H4 (cell line): Measurements from ENCODE around the gene SRSF1. TPM values are rescaled to one million over a fixed set of nuclear protein-coding genes. Genes with fewer than 3 reads are reported as not detected.
"Not testable (repeated sequence)": the region's sequence is repeated elsewhere in the genome, so short reads cannot be mapped to it uniquely, and the experiment has no call there.

Source experiments
- DNase-seq: peaks from one replicate; pipeline ENCODE4 v3.0.0-alpha.2; 2015; ENCODE audit warnings: low spot score
- total RNA-seq: library from RNA; depleted of rRNA; stranded (reverse); fragments of >200 nt; shearing (Covaris generic); gene quantifications from 2 replicates; pipeline ENCODE4 v1.2.3, GENCODE V29; 2014

The SRSF1 gene
- total RNA-seq, 1 experiment from 2014 or later = 491 TPM

DNA sequence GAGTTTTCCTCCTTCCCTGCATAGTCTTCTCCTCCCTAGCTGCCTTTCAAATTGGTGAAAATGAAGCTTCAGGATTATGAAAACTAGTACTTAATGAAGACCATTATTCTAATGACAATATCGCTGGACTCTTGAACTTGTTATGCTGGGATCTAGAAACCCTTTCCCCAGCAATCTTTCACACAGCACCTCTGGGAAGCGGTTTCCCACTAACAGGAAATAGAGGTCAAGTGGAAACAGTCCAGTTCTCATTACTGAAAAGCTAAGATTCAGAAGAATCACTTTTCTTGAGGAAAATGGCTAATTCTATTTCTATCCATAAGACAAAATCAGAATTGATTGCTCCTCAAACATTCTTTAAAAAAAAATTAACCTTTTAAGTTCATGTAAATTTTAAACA is 17.0 kb downstream of the SRSF1 start:
- no peak for DNase-seq

DNA sequence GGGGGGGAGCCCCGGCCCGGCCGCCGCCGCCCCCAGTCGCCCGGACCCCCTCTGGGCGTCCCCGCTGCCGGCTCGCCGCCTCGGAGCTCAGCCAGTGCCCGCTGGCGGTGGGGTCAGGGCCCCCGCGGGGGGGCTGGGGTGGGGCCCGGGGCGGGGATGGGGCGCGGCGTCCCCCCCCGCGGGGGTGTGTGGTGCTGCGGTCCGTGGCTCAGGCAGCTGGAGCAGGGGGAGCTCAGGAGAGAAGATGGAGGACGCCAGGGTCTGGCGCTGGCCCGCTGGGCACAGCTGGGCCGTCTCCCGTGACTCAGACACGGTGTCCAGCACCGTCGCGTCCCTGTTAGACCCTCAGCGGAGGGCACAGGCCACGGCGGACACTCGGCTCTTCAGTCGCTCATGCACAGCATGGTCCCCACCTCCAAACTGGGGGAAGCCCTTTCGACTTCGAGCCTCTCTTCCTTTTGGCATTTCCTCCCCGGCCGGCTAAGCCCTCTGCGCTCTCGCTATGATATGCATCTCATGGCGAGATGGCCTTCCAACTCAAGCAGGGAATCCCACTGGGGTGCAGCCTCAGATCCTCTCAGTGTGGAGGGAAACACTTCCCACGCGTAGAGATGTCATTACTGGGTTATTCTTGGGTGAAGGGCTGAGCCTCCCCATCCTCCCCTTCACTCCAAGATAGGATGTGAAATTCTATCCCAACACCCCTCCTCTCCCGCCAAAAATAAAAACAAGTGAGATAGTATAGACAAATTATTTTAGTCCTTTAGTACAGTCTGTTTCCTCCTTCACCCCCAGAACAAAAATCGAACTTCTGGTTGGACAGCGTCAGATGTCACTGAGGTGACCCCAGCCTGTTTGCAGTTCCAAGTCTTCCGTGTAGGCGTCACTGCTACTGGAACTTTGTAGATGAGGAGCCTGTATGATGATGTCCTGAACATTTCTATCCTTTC is 18.5 kb downstream of the SRSF1 start:
- DNase-seq = peak; percentile 69

DNA sequence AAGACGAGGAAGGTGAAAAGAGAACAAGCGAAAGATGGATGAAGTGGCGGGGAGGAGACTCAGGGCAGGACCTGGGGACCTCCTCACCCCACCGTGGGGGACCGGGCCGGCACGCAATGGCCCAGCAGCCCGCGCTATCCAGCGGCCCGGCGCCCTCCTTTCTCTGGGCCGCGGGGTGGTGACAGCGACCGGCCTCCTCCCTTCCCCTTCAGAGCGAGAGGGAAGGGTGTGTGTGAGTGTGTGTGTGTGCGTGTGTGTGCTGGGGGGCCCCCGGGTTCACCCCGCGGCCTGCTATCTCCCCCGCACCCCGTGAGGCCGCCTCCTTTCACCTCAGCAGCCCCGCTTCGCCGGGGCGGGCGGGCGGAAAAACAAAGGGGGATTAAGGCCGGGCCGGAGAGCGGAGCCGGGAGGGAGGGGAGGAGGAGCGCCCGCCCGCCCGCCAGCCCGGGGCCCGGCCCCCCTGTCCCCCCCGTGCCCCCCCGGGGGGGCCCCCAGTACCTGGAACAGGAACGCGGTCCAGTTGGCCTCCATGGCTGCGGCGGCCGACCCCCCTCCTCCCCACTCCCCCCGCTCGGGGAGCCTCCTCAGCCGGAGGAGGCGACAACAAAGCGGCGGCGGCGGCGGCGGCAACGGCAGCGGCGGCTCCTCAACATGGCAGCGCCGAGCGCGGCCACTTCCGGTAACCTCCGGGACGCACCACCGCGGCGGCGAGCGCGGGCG is 19.3 kb downstream of the SRSF1 start, which contains the start of gene VEZF1:
TSS of gene VEZF1 (minus strand) at position 674 of the 720 bp plus-strand sequence. CDS start at position 531, 143 bp downstream.
- peak; percentile 74 for DNase-seq

DNA sequence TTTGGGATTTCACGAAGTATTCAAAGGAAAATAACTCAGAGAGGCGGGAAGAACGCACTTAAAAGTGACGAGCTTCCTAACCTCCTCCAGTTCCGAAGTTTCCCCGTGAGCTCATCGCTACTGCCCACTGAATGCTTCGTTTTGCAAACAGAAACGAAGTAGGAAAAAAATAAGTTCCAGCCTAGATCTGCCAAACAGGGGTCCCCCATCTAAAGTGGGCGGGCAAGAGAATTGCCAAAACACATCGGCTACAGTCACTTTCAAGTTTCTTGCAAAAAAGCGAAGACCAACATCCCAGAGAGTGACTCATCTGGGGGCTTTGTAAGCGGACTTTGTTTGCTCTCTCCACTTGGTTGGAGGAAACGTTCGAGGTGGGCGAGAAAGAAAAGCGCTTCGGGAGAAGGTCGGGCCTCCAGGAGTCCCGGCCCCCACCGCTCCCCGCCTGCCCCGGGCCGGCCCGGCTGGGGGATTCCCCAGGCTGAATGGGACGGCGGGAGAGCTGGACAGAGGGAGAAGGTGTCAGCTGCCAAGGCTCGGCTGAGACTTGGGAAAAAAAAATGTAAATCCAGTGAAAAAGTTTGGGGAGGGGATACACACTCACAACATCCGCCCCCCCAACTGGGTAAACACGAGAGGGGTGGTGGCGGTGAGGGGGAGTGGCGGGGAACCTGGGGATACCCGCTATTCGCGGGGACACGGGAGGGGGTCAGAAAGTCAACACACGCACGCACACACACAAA is 20.0 kb downstream of the SRSF1 start:
- DNase-seq = peak; percentile 55

GRCh38 chr17:57985675-57985974 is 21.4 kb downstream of the SRSF1 start:
- peak; percentile 68 for DNase-seq

DNA sequence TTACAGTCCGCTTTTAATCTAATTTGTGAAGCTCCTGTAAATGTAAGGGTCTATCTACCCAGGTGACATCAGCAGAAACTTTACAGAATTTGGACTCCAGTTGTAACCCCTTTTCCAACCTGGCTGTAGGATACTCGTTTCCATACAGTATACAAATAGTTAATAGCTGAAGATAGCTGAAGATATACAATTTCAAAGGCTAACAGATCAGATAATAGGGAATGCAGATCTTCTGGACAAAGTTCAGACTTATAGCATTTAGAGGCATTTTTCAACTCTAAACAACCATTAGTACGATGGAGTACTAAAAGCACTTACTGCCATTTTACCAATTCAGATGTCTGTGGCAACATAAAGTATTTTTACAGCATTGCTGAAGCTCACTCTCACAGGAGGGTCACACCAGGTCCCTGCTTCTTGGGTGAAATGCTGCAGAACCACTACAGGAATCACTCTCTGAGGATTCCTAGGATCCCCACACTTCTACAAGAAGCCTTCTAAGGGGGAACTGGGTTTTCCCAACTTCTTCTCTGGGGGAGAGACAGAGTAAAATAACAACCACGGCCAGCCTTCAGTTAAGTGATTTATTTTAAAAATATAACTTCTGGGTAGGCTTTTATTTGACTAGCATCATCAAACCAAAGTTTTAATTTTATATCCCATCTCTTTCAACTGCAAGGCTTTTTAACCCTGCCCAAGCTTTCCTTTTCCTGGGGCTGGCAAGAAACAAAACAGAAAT is 21.9 kb downstream of the SRSF1 start:
- DNase-seq = no peak

DNA sequence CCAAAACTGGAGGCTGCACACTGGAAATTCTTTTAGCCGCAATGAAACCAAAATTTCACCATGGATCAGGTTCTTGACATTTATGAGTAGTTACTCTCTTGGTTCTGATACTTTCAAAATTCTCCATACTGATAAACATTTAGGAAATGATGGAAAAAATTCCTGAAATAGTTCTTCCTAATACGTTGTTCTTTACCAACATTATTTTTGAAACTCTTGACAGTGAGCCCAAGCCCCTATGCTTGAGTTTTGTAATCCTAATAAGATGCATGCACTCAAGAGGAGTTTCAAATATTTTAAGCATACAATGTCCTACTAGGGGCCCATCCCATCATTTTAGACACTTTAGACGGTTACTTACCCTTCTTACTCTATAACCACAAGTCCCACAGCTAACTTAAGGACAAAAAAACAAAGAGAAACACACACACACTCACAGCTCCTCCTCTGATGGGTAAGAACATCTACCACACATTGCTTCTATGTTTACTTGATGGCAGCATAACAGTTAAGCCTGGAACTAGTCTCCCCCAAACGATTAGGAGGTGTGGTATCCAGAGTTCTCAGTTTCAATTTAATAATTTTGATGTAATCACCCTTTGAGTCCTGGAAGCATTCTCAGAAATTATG is 22.7 kb downstream of the SRSF1 start:
- DNase-seq = no peak

- DNase-seq = no peak
These were observed 23.6 kb downstream of the SRSF1 start for GRCh38 chr17:57983446-57983845.

DNA sequence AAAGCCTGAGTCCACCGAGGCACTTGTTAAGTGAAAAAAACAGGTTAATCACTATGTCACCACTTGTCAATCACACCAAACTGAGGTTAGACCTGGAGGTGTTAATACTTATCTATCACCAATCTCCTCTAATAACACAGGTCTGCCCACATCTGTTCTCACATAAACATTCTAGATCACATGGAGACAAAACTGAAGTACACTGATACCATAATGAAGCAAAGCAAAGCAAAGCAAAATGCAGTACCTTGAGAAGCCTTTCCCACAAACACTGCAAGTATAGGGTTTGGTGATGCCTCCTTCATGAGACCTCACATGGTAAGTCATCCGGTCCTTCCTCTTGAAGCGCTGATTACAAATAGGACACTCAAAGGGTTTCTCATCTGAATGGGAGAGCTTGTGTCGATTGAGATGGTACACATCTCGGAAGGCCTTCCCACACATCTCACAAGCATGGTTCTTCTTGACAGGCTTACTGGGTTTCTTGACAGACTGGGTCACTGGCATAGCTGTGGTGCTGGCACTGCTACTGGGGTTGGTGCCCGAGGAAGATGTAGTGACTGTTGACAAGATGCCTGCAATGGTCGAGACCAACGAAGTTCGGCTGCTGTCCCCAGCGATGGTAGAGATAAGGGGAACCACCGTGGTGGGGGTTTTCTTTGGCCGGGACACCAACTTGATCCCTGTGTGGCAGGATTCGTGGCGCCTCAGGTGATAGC is 24.4 kb downstream of the SRSF1 start:
- no peak for DNase-seq

- no peak for DNase-seq
These were observed 26.5 kb downstream of the SRSF1 start for GRCh38 chr17:57980522-57980921.

DNA sequence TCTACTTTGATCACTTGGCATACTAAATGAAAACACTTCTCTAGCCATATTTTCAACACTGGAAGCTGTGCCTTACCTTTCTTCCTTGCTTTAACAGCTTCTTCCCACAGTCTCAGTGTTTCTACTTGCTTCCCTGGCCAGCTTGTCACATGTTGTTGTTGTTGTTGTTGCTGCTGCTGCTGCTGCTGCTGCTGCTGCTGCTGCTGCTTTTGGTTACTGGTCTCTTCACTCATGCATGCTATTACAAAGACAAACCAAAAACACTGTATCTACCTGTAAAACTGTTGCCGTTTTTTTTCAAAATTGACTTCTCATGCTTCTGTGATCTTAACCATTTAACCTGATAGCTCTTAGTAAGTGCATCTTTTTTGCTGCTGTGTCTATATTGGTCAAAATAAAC is 28.0 kb downstream of the SRSF1 start:
- DNase-seq = no peak

- DNase-seq = no peak
These were observed 30.5 kb downstream of the SRSF1 start for GRCh38 chr17:57976594-57976993.

DNA sequence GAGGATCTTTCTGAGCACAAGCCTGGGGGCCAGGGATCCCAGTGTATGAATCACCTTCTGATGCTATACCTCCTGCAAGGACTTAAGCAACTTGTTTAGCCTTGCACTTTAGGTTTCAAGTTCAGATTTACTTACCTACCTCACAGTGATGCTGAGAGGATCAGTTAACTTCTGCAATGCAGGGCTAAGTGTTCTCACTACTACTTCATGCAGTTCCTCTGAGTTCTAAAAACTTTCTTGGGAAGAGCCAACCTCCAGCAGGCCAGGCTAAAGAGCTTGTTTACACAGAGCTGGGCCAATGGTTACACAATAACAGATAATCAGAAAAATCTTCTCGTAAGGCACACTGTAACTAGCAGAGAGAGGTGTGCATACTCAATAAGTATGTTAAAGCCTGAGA is 32.0 kb downstream of the SRSF1 start:
- DNase-seq = no peak

DNA sequence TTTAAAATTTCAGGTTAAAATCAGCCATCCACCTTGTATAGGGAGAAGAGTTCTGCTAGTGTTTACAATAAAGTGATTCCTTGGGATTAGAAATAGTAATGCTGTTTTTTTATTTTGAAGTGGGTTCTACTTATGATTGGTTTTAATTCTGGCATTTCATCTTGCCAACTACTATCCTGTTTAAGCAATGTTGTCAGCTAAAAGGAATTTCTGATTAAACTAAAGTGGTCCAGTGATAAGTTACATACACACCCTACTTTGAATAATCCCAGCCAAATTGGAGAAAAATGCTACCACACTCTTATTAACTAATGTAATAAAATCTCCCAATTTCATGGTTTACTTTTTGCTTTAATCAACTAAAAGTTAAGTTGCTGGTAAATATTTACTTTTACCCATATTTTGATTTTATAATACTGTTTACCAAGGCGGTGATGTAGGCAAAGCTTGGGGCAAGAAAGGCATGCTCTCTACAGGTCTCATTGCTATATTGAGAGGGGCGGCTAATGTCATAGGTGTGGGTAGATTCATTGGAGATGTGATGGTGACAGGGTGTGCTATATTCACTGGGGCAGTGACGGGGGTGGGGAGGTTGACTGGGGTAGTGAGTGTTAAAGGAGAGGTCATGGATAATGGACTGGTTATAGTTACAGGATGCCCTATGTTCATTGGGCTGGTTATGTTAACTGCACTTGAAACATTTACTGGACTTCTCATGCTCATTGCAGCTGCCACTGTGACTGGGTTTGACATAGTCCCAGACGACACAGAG is 32.8 kb downstream of the SRSF1 start:
- DNase-seq = not testable (repeated sequence)

DNA sequence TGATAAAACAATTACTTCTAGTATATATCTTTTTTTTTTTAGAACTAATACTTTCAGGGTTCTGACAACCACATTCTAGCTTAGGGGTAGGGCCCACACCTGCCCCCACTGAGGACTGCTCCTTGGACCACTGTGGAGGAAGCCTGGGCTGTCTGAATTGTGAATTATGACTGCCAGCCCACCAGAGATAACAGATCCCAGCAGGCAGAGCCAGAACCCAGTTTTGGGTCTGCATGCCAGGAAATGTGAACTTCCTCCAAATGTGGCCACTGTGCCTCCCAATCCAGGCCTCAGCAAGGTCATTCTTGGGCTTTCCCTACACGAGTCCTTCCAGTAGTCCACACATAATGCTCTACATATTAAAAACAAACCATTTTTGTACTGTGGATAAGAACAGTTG is 34.9 kb downstream of the SRSF1 start:
- DNase-seq = no peak

- DNase-seq = no peak
These were observed 35.5 kb downstream of the SRSF1 start for GRCh38 chr17:57971572-57971971.

DNA sequence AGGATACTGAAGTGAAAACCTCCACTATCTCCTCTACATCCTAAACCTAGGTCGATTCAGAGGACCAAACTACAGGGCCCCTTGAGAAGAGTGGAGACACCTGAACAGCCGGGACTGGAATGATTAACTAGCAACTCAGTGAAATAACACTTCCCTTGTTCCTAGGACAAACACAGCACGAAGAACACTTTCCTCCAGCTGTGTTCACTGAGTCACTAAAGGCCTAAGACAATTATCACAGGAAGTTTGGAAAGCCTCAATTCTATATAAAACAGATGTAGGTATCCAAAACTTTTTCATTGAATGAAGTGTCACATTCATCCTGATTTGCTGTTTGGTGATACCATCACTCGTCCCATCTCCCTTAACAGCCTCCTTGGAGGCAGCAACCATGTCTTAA is 36.3 kb downstream of the SRSF1 start:
- DNase-seq = no peak

DNA sequence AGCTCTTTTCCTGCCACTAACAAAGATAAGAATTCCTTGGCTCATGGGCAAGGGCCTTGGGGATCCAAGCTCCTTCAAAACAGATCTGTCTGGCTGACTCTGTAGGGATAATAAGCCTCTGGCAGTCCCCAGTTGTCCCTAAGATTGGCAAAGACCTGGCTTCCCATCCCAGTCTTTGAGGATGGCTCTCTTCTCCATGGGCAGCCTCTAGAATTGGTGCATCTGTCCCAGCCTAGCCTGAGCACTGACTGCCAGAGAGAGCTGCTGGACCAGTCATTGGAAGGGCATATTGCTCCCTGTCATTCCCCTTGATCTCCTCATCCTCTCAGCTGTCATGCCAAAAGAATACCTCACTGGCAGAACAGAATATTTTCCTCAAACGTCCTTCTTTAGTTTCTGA is 38.6 kb downstream of the SRSF1 start:
- DNase-seq = no peak

DNA sequence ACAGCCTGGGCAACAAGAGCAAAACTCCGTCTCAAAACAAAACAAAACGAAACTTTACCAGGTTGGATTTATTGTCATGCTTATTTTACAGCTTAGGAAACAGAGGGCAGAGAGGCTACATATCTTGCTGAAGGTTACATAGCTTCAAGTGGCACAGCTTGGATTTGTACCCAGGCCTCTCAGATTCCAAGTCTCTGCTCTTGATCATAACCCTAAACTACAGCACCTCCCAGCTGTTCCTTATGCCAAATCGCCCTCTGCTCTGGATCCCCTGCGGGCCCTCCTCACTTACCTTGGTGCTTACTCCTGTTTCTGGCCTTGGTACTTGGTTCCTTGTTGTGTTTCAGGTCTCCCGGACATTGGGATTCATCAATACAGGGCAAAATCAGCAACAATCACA is 40.2 kb downstream of the SRSF1 start:
- DNase-seq = no peak

- DNase-seq = no peak
These were observed 40.8 kb downstream of the SRSF1 start for GRCh38 chr17:57966246-57966645.
